Nephron (organoid): ENCODE data around the gene ADGRL3.

Experiments used
- H3K27ac Mint-ChIP-seq, 3 experiments: 2 replicates each; pipeline ENCODE4 v1.8.0; 2020; ENCODE audit warnings: mixed read lengths in 3 of 3, mild to moderate bottlenecking in 2 of 3, moderate library complexity in 1 of 3
- H3K27me3 Mint-ChIP-seq: 2 replicates; pipeline ENCODE4 v1.8.0; 2021; ENCODE audit warnings: low read depth, mild to moderate bottlenecking, moderate library complexity, mixed read lengths
- H3K36me3 Mint-ChIP-seq: 2 replicates; pipeline ENCODE4 v1.8.0; 2020; ENCODE audit warnings: low read depth, mixed read lengths
- H3K4me1 Mint-ChIP-seq: 2 replicates; pipeline ENCODE4 v1.8.0; 2020; ENCODE audit warnings: mixed read lengths
- H3K4me3 Mint-ChIP-seq, 3 experiments: 2 replicates each; pipeline ENCODE4 v1.8.0; 2020; ENCODE audit warnings: mild to moderate bottlenecking in 3 of 3, mixed read lengths in 3 of 3, moderate library complexity in 2 of 3
- H3K9me3 Mint-ChIP-seq: 2 replicates; pipeline ENCODE4 v1.8.0; 2020; ENCODE audit warnings: mixed read lengths
- TF ChIP-seq, protein P1 (sequence below), 3 experiments: fragments of 200-600 bp; sonication (generic); IDR thresholded peaks; one replicate each; pipeline ENCODE4 v1.5.0; 2021; ENCODE audit warnings: antibody characterized with exemption in 3 of 3; ENCODE audit not compliant: unreplicated experiment in 3 of 3

The ADGRL3 gene

DNA sequence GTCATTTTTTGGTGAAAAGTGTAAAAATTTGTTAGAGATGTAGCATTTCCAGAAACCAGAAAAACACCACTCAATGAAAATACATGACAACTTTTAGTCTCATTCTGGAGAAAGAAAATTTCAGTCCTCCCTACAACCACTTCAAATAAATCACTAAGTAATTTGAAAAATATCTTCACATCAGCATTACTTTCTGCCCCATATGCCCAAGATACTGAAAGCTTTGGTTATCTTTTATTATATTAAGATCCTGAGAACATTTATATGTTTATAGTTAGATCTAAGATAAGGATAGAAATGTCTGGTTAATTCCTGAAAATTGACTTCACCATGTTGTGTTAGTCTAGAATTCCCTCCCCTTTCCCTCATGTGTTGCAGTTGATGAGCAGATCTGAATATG is 119.0 kb downstream of the ADGRL3 start:
- TF ChIP-seq, protein P1, sequence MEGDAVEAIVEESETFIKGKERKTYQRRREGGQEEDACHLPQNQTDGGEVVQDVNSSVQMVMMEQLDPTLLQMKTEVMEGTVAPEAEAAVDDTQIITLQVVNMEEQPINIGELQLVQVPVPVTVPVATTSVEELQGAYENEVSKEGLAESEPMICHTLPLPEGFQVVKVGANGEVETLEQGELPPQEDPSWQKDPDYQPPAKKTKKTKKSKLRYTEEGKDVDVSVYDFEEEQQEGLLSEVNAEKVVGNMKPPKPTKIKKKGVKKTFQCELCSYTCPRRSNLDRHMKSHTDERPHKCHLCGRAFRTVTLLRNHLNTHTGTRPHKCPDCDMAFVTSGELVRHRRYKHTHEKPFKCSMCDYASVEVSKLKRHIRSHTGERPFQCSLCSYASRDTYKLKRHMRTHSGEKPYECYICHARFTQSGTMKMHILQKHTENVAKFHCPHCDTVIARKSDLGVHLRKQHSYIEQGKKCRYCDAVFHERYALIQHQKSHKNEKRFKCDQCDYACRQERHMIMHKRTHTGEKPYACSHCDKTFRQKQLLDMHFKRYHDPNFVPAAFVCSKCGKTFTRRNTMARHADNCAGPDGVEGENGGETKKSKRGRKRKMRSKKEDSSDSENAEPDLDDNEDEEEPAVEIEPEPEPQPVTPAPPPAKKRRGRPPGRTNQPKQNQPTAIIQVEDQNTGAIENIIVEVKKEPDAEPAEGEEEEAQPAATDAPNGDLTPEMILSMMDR (IDR thresholded peaks at IDR 0.05; ENCODE audit: unreplicated experiment in 3 of 3), result no peak
- H3K4me3 Mint-ChIP-seq, result no peak overlapping the region
- H3K36me3 Mint-ChIP-seq, result peaks cover 23% of the 10 kb centered on the region
- H3K27ac Mint-ChIP-seq, result no peak overlapping the region
- no peaks in the 10 kb centered on the region for H3K27me3 Mint-ChIP-seq
- peaks cover 6% of the 10 kb centered on the region for H3K4me1 Mint-ChIP-seq
- H3K9me3 Mint-ChIP-seq, result peaks cover 14% of the 10 kb centered on the region

DNA sequence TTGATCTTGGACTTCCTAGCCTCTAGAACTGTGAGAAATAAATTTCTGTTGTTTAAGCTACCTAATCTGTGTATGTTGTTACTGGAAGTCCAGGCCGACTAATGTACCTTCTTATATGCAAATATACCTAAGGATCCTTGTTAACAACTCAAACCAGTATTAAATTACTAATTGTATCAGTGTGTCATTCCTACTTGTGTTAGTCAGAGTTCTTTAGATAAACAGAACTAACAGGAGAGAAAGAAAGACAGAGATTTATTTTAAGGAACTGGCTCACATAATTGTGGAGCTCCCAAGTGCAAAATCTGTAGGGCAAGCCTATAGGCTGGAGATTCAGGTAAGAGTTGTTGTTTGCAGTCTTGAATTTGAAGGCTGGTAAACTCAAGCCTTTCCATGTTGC is 120.0 kb downstream of the ADGRL3 start:
- peaks cover 16% of the 10 kb centered on the region for H3K9me3 Mint-ChIP-seq
- peaks cover 24% of the 10 kb centered on the region for H3K36me3 Mint-ChIP-seq
- peaks cover 6% of the 10 kb centered on the region for H3K4me1 Mint-ChIP-seq
- peak overlapping the region in 1 of 3 experiments; percentile 4 for H3K27ac Mint-ChIP-seq
- H3K27me3 Mint-ChIP-seq, result no peaks in the 10 kb centered on the region
- TF ChIP-seq, protein P1 (IDR thresholded peaks at IDR 0.05; ENCODE audit: unreplicated experiment in 3 of 3), result no peak
- no peak overlapping the region for H3K4me3 Mint-ChIP-seq

DNA sequence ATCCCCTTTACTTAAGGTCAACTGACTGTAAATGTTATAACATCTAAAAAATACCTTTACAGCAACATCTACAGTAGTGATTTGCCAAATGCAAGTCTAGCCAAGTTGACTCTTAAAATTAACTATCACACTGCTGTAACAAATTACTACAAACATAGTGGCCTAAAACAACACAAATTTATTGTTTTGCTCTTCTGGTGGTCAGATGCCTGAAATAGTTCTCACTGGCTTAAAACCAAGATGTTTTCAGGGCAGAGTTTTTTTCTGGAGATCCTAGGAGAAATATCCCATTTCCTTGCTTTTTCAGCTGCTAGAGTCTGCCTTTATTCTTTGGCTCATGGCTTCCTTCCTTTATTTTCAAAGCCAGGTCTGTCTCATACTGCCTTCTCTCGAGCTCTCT is 120.5 kb downstream of the ADGRL3 start:
- H3K9me3 Mint-ChIP-seq, result peaks cover 16% of the 10 kb centered on the region
- TF ChIP-seq, protein P1 (IDR thresholded peaks at IDR 0.05; ENCODE audit: unreplicated experiment in 3 of 3), result no peak
- no peaks in the 10 kb centered on the region for H3K27me3 Mint-ChIP-seq
- H3K4me3 Mint-ChIP-seq, result no peak overlapping the region
- H3K36me3 Mint-ChIP-seq, result peaks cover 24% of the 10 kb centered on the region
- peaks cover 6% of the 10 kb centered on the region for H3K4me1 Mint-ChIP-seq
- peak overlapping the region in 1 of 3 experiments; percentile 4 for H3K27ac Mint-ChIP-seq

DNA sequence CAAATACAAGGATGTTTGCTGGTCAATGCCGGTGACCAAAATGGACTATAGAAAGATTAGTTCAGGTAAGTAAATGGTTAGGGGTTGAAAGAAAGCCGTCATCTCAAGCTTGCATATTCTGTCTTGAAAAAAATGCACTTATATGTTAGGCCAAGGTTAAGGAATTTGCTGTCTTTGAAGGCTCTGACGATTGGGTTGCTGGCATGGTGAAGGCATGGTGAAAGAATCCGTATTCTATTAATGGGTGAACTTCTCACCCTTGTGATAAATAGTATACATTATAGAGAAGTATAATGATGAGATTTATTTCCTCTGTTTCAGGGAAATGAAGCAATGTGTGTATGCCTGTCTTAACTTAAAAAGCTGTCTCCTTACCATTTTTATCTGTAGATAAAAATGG is 132.6 kb downstream of the ADGRL3 start:
- peaks cover 13% of the 10 kb centered on the region for H3K9me3 Mint-ChIP-seq
- no peak overlapping the region for H3K27ac Mint-ChIP-seq

DNA sequence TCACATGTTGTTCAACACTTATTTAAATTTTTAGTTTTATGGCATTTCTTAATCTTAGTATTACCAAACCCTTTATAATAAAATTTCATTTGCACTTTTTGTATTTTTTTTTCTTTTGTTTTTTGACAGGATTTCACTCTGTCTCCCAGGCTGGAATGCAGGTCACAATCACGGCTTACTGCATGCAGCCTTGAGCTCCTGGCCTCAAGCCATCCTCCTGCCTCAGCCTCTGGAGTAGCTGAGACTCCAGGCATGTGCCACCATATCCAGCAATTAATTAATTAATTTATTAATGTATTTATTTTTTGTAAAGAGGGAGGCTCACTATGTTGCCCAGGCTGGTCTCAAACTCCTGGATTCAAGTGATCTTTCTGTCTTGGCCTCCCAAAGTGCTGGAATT is 133.4 kb downstream of the ADGRL3 start:
- Mint-ChIP-seq H3K27me3 (no peaks in the 10 kb centered on the region), H3K27ac (no peak overlapping the region), H3K36me3 (peaks cover 7% of the 10 kb centered on the region), H3K4me3 (no peak overlapping the region), H3K4me1 (peaks cover 5% of the 10 kb centered on the region), H3K9me3 (peaks cover 8% of the 10 kb centered on the region)
- TF ChIP-seq, protein P1 (IDR thresholded peaks at IDR 0.05; ENCODE audit: unreplicated experiment in 3 of 3), result no peak

More for the DNA sequence above, 132.6 kb downstream of the ADGRL3 start:
- TF ChIP-seq, protein P1 (IDR thresholded peaks at IDR 0.05; ENCODE audit: unreplicated experiment in 3 of 3), result no peak
- Mint-ChIP-seq H3K4me1 (peaks cover 5% of the 10 kb centered on the region), H3K4me3 (no peak overlapping the region), H3K36me3 (peaks cover 12% of the 10 kb centered on the region), H3K27me3 (no peaks in the 10 kb centered on the region)

DNA sequence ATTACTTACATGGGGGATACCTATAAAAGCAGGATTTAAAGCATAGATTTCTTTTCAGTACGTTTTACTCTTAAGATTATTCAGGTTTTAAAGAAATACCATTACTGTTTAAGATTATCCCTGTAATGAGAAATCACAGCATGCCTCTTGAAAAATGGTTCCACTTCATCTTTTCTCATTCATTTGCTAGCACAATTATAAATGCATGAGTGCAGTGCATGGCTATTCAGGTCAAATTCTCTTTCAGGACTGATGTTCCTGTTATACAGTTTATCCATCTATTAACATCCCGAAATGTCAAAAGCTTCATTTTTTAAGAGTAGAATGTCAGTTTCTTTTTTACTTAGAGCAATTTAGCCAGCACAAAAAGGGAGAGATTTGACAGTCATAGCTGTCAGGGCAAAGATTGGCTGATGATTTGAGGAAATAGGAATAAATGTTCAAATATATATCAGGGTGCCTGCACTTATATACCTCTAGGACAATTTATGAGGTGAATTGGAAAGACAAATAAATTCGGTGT is 135.2 kb downstream of the ADGRL3 start:
- Mint-ChIP-seq H3K27me3 (no peaks in the 10 kb centered on the region), H3K9me3 (no peaks in the 10 kb centered on the region), H3K36me3 (peaks cover 2% of the 10 kb centered on the region), H3K4me3 (no peak overlapping the region), H3K27ac (no peak overlapping the region), H3K4me1 (peaks cover 5% of the 10 kb centered on the region)
- TF ChIP-seq, protein P1 (IDR thresholded peaks at IDR 0.05; ENCODE audit: unreplicated experiment in 3 of 3), result no peak
